Measurements from ENCODE around the gene PAX6. TPM values are rescaled to one million over a fixed set of nuclear protein-coding genes. Genes with fewer than 3 reads are reported as not detected.
A peak's percentile ranks its signal among the peaks of the same experiment; 100 is the strongest.

Gene PAX6
- total RNA-seq (2014; rRNA removed): 14.6 and 25.7 TPM in 2 replicates
- percentile 53 among the genes with signal in this experiment for Bru-seq, nascent RNA
- percentile 46 among the genes with signal in this experiment for BruChase-seq, experiment 1, labeled RNA remaining after a 6-hour chase
- percentile 55 among the genes with signal in this experiment for BruChase-seq, experiment 2, labeled RNA remaining after a 2-hour chase
- long read RNA-seq, full-length matches to known transcripts: 15 of 22 reads
- long read RNA-seq, partial matches to known transcripts: 5 of 22 reads
- long read RNA-seq, other reads (novel, unspliced or antisense): 2 of 22 reads

DNA sequence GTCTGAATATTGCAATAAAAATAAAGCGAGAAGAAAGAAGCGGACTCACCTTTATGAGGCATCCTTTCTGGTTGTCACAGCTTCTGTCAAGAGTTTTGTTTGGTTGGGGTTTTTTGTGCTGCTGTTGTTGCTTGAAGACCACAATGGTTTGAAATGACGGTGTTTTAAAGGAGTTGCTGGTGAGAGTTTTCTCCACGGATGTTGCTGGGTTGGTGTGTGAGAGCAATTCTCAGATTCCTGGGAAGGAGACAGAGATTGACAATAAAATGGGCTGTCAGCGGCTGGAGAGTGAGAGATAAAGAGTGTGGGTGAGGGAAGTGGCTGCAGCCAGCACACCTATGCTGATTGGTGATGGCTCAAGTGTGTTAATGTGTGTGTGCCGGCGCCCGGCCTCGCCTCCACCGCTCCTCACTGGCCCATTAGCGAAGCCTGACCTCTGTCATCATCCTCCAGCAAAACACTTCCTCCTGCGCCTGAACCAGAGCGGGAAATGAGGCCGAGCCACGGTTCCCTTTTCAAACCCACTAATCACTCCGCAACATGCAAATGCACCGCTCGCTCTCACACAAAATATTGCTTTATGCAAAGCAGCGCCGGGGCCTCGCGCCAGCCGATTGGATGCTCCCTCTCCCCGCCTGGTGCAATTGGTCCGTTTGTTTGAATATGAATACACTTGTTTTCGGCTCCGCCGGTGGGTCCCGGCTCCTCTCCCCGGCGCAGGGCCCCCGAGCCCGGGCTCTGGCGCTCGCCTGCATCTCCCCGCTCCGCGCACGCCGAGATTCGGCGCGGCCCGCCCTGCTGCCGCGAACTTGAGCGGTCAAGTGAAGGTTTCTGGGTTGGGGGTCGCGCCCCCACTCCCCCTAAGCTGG is at the start of gene PAX6:
TSS of gene PAX6 (minus strand) at position 544 of the 869 bp plus-strand sequence. CDS start 4,911 bp downstream, outside the sequence.
- Histone ChIP-seq H3K4me3 (ENCODE audit: low read length) (peak within 1 kb of the TSS; percentile 93), H3K4me2 (ENCODE audit: low read length) (peak within 1 kb of the TSS; percentile 99), H3K27ac (ENCODE audit: low read length) (peak within 1 kb of the TSS; percentile 57), H3K9me2 (replicated peaks; ENCODE audit: low read length) (no peaks in the 10 kb centered on the region), H3K27me3 (ENCODE audit: low read length) (no peaks in the 10 kb centered on the region), H2AFZ (ENCODE audit: low read length) (peak within 1 kb of the TSS; percentile 94), H3K4me1 (ENCODE audit: insufficient read depth, low read length) (peaks cover 36% of the 10 kb centered on the region), H4K20me1 (ENCODE audit: low read length) (no peaks in the 10 kb centered on the region), H3K9me3 (ENCODE audit: low read length) (no peaks in the 10 kb centered on the region), H3F3A (ENCODE audit: low read length, unreplicated experiment) (no peaks in the 10 kb centered on the region), H3K9ac (ENCODE audit: low read length) (peak within 1 kb of the TSS; percentile 74), H3K36me3 (ENCODE audit: low read depth, low read length) (no peaks in the 10 kb centered on the region), H3K79me2 (ENCODE audit: low read length) (peaks cover 39% of the 10 kb centered on the region)
- DNase-seq (peak; percentile 74), ATAC-seq (peak; percentile 39)
- POLR2A ChIA-PET (ENCODE audit: unreplicated experiment): interaction anchor here (1.0 kb wide), 1 partner anchor 302 kb away, joined by 4 read pairs; no protein-coding TSS in a partner anchor
- TF ChIP-seq EZH2 (IDR thresholded peaks at IDR 0.05; ENCODE audit: low read length, unreplicated experiment): no peak
- TF ChIP-seq EZH2phosphoT487 (IDR thresholded peaks at IDR 0.05; ENCODE audit: borderline replicate concordance, low read length): no peak
- TF ChIP-seq, protein P1, sequence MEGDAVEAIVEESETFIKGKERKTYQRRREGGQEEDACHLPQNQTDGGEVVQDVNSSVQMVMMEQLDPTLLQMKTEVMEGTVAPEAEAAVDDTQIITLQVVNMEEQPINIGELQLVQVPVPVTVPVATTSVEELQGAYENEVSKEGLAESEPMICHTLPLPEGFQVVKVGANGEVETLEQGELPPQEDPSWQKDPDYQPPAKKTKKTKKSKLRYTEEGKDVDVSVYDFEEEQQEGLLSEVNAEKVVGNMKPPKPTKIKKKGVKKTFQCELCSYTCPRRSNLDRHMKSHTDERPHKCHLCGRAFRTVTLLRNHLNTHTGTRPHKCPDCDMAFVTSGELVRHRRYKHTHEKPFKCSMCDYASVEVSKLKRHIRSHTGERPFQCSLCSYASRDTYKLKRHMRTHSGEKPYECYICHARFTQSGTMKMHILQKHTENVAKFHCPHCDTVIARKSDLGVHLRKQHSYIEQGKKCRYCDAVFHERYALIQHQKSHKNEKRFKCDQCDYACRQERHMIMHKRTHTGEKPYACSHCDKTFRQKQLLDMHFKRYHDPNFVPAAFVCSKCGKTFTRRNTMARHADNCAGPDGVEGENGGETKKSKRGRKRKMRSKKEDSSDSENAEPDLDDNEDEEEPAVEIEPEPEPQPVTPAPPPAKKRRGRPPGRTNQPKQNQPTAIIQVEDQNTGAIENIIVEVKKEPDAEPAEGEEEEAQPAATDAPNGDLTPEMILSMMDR (conservative IDR thresholded peaks at IDR 0.05; ENCODE audit: low read depth, low read length): no peak
- CTCF ChIA-PET: interaction anchor here (0.6 to 0.9 kb wide), 2 partner anchors 63 to 147 kb away, joined by 3 read pairs; no protein-coding TSS in a partner anchor
- intact Hi-C loops (cut with micrococcal nuclease): loop anchor here (1.0 to 5.0 kb wide), 3 partner anchors 127 to 302 kb away; partner anchors contain the start of genes ELP4 and IMMP1L
- TSS peak; percentile 36 for BruUV-seq (replicated peaks)

DNA sequence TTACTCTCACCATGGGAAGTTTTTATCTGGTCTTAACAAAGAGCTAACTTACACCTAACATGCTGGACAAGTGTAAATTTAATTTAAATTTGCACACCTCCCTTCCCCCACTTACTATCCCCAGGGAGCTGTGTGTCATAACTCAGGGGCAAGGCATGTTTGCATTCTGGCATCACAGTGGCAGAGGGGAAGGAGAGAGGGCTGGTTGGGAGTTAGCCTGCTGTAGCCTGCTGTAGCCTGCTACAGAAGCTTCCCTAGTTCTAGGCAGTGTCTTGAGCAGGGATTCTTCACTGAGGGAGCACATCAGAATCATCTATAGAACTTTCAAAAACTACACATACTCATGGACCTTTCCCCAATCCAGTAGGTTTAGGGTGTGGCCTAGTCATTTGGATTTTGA is 49.3 kb upstream of the PAX6 start:
- ChIA-PET POLR2A (ENCODE audit: unreplicated experiment) (no interaction called here), CTCF (no interaction called here)
- H3K4me1 ChIP-seq (ENCODE audit: insufficient read depth, low read length): peaks cover 10% of the 10 kb centered on the region
- H3K4me2 ChIP-seq (ENCODE audit: low read length): no peak overlapping the region
- TF ChIP-seq EZH2phosphoT487 (IDR thresholded peaks at IDR 0.05; ENCODE audit: borderline replicate concordance, low read length) (no peak), EZH2 (IDR thresholded peaks at IDR 0.05; ENCODE audit: low read length, unreplicated experiment) (no peak)
- TF ChIP-seq, protein P1 (conservative IDR thresholded peaks at IDR 0.05; ENCODE audit: low read depth, low read length): no peak
- H3K9ac ChIP-seq (ENCODE audit: low read length): no peak overlapping the region
- no peaks in the 10 kb centered on the region for H3F3A ChIP-seq (ENCODE audit: low read length, unreplicated experiment)
- intact Hi-C loops (cut with micrococcal nuclease): no loop called here
- no peak overlapping the region for H3K27ac ChIP-seq (ENCODE audit: low read length)
- ATAC-seq (no peak), DNase-seq (no peak)
- no TSS peak for BruUV-seq (replicated peaks)
- no peaks in the 10 kb centered on the region for H3K79me2 ChIP-seq (ENCODE audit: low read length)
- H3K9me2 ChIP-seq (replicated peaks; ENCODE audit: low read length): no peaks in the 10 kb centered on the region
- no peaks in the 10 kb centered on the region for H3K27me3 ChIP-seq (ENCODE audit: low read length)
- no peak overlapping the region for H3K4me3 ChIP-seq (ENCODE audit: low read length)
- H2AFZ ChIP-seq (ENCODE audit: low read length): no peak overlapping the region
- H3K9me3 ChIP-seq (ENCODE audit: low read length): no peaks in the 10 kb centered on the region
- no peaks in the 10 kb centered on the region for H3K36me3 ChIP-seq (ENCODE audit: low read depth, low read length)
- no peaks in the 10 kb centered on the region for H4K20me1 ChIP-seq (ENCODE audit: low read length)
